B cell (primary cell): Measurements from ENCODE around the gene PRKCH. TPM values are rescaled to one million over a fixed set of nuclear protein-coding genes. Genes with fewer than 3 reads are reported as not detected.

Source experiments
- ATAC-seq: fragments of 200-7000 bp; cut with Tn5 transposase; one replicate; pipeline ENCODE4 v1.10.0; 2021; ENCODE audit warnings: low read depth, mild to moderate bottlenecking, moderate number of reproducible peaks, moderate library complexity
- CTCF ChIA-PET: fragments of 350-600 bp; sonication (Branson Sonifier 250); formaldehyde crosslinking; loops from one replicate; lab custom pipeline; 2021; ENCODE audit warnings: antibody characterized with exemption, inconsistent platforms; lab: Charles Lee
- POLR2A ChIA-PET: fragments of 350-600 bp; sonication (Branson Sonifier 250); formaldehyde crosslinking; loops from one replicate; lab custom pipeline; 2021; ENCODE audit warnings: antibody characterized with exemption; lab: Charles Lee
- DNase-seq: peaks from one replicate; pipeline ENCODE4 v3.0.0; 2013
- H2AFZ ChIP-seq: 2 replicates; pipeline ENCODE4 v1.6.1; 2012; ENCODE audit warnings: mild to moderate bottlenecking, low read depth, low read length; ENCODE audit not compliant: insufficient read depth, poor library complexity, severe bottlenecking
- H3K27ac ChIP-seq, 2 donors: 1 replicate in 1 of 2; 2 replicates in 1 of 2; pipeline ENCODE4 v1.5.1; 2012 to 2013; ENCODE audit warnings: low read length in 2 of 2, mild to moderate bottlenecking in 2 of 2, moderate library complexity in 1 of 2
- H3K27me3 ChIP-seq, 4 experiments: fragments of 200-600 bp in 1 of 4; sonication (generic) in 1 of 4; replicated peaks in 1 of 4; 1 replicate in 2 of 4; 2 replicates in 2 of 4; pipeline versions ENCODE4 v1.6.1 to v1.7.0; 2013 to 2016; ENCODE audit warnings: low read length in 3 of 4, mild to moderate bottlenecking in 2 of 4, mixed read lengths in 1 of 4, moderate library complexity in 1 of 4; ENCODE audit not compliant: insufficient read depth in 4 of 4, control insufficient read depth in 3 of 4; ENCODE audit errors: control extremely low read depth in 1 of 4
- H3K36me3 ChIP-seq, 2 experiments: replicated peaks in 1 of 2; 1 replicate in 1 of 2; 2 replicates in 1 of 2; pipeline versions ENCODE4 v1.6.1 to v1.7.1; 2013; ENCODE audit warnings: low read length in 1 of 2; ENCODE audit not compliant: insufficient read depth in 2 of 2, control insufficient read depth in 1 of 2; ENCODE audit errors: control extremely low read depth in 1 of 2, extremely low read depth in 1 of 2
- H3K4me1 ChIP-seq, 2 donors: fragments of 200-600 bp in 1 of 2; sonication (generic) in 1 of 2; 1 replicate in 1 of 2; 2 replicates in 1 of 2; pipeline versions ENCODE4 v1.5.1 to v1.6.1; 2013 to 2017; ENCODE audit warnings: low read length in 2 of 2; ENCODE audit not compliant: control insufficient read depth in 2 of 2, insufficient read depth in 2 of 2
- H3K4me2 ChIP-seq: replicated peaks from 2 replicates; pipeline ENCODE3; 2012; ENCODE audit warnings: mild to moderate bottlenecking, low read depth, low read length; ENCODE audit not compliant: poor library complexity, severe bottlenecking
- H3K4me3 ChIP-seq, 5 experiments: fragments of 200-600 bp in 1 of 5; sonication (generic) in 1 of 5; 1 replicate in 3 of 5; 2 replicates in 2 of 5; pipeline versions ENCODE4 v1.5.1 to v1.7.0; 2011 to 2016; ENCODE audit warnings: low read length in 4 of 5, mild to moderate bottlenecking in 4 of 5, low read depth in 2 of 5, control low read depth in 1 of 5, moderate library complexity in 1 of 5; ENCODE audit not compliant: insufficient read depth in 1 of 5; ENCODE audit errors: control extremely low read depth in 1 of 5, extremely low read depth in 1 of 5
- H3K79me2 ChIP-seq: fragments of 200-600 bp; sonication (generic); one replicate; pipeline ENCODE4 v1.6.0; 2016; ENCODE audit warnings: low read length; ENCODE audit not compliant: control insufficient read depth, insufficient read depth
- H3K9ac ChIP-seq: fragments of 200-600 bp; sonication (generic); 2 replicates; pipeline ENCODE4 v1.6.1; 2017; ENCODE audit warnings: mild to moderate bottlenecking, low read length, moderate library complexity
- H3K9me3 ChIP-seq, 3 donors: one replicate each; pipeline versions ENCODE4 v1.6.1 to v1.7.1; 2013; ENCODE audit warnings: low read length in 2 of 3; ENCODE audit not compliant: control insufficient read depth in 2 of 3, insufficient read depth in 1 of 3; ENCODE audit errors: control extremely low read depth in 1 of 3
- H4K20me1 ChIP-seq: 2 replicates; pipeline ENCODE4 v1.6.0; 2012; ENCODE audit warnings: mild to moderate bottlenecking, low read length; ENCODE audit not compliant: insufficient read depth, control insufficient read depth, poor library complexity, severe bottlenecking
- H3K27ac Mint-ChIP-seq: one replicate; pipeline ENCODE4 v1.8.0; 2021; ENCODE audit warnings: mixed read lengths
- H3K27me3 Mint-ChIP-seq: one replicate; pipeline ENCODE4 v1.8.0; 2021; ENCODE audit warnings: mixed read lengths
- H3K4me1 Mint-ChIP-seq: one replicate; pipeline ENCODE4 v1.8.0; 2021; ENCODE audit warnings: mixed read lengths
- H3K4me3 Mint-ChIP-seq: one replicate; pipeline ENCODE4 v1.8.0; 2021; ENCODE audit warnings: mixed read lengths
- H3K9me3 Mint-ChIP-seq: one replicate; pipeline ENCODE4 v1.8.0; 2022; ENCODE audit warnings: mixed read lengths; ENCODE audit not compliant: insufficient read depth
- EZH2 ChIP-seq: IDR thresholded peaks from 2 replicates; pipeline ENCODE4 v1.6.1; 2012; ENCODE audit warnings: borderline replicate concordance, low read depth, mild to moderate bottlenecking, moderate library complexity, low read length; ENCODE audit not compliant: insufficient read depth, poor library complexity, severe bottlenecking
- WGBS: methylation state at CpG from one replicate; pipeline ENCODE4 v1.1.5; 2013; ENCODE audit warnings: missing lambda C conversion rate; ENCODE audit not compliant: insufficient coverage; 5-methylcytosine and 5-hydroxymethylcytosine counted together
- intact Hi-C: fragments of 100-400 bp; cut with micrococcal nuclease; formaldehyde crosslinking; loops from one replicate; pipeline ENCODE4 v1.10.0; 2022
- polyA plus RNA-seq: library from polyadenylated mRNA; depleted of rRNA; stranded (reverse); fragments of >200 nt; gene quantifications from 2 replicates; pipeline ENCODE4 v1.2.3, GENCODE V29; 2012
- total RNA-seq, 2 donors: library from RNA; stranded (reverse); fragments of 120-200 nt in 1 of 2; gene quantifications; 1 replicate in 1 of 2; 2 replicates in 1 of 2; pipeline versions ENCODE4 v1.2.3 to v1.2.4, GENCODE V29; 2013 to 2022
- TF ChIP-seq, protein P1 (sequence below): fragments of 200-600 bp; IDR thresholded peaks from one replicate; pipeline ENCODE4 v1.8.0; 2022; ENCODE audit warnings: antibody characterized with exemption, mild to moderate bottlenecking

Gene PRKCH
- total and polyA plus RNA-seq, 2 donors (not counting 1 experiment from before 2014, with no cell fraction given) = 2.0 to 5.0 TPM

DNA sequence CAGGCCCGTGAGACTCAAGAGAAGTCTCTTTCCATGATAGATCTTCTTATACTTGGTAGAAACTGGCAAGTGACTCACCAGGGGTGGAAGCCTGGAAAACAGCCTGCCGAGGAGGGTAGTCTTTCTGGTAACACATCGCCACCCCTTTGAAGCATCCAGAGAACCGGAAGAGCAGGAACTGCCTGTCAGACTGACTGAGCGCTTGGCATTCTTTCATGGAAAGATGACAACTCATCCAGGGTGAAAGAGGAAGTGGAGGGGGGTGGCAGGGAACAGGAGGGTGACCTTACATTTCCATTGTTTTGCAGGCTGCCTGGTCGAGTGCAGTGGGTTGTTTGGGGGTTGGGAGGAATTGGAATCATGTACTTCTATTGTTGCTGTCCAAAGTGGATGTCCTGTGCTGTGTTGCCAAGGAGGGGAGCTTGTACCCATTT lies 34.5 kb downstream of the PRKCH start:
- intact Hi-C loops = no loop called here
- Histone ChIP-seq H3K79me2 (no peaks in the 10 kb centered on the region), H3K36me3 (no peaks in the 10 kb centered on the region), H3K9ac (no peak overlapping the region), H3K27me3 (no peaks in the 10 kb centered on the region), H3K27ac (no peak overlapping the region), H3K4me1 (peaks cover 0 to 11% of the 10 kb centered on the region in 2 donors), H3K4me3 (no peak overlapping the region), H3K4me2 (no peak overlapping the region), H2AFZ (no peak overlapping the region), H3K9me3 (no peaks in the 10 kb centered on the region), H4K20me1 (no peaks in the 10 kb centered on the region)
- ChIA-PET POLR2A (no interaction called here), CTCF (no interaction called here)
- H3K4me1 Mint-ChIP-seq = peaks cover 6% of the 10 kb centered on the region
- no peak for TF ChIP-seq EZH2
- TF ChIP-seq, protein P1, sequence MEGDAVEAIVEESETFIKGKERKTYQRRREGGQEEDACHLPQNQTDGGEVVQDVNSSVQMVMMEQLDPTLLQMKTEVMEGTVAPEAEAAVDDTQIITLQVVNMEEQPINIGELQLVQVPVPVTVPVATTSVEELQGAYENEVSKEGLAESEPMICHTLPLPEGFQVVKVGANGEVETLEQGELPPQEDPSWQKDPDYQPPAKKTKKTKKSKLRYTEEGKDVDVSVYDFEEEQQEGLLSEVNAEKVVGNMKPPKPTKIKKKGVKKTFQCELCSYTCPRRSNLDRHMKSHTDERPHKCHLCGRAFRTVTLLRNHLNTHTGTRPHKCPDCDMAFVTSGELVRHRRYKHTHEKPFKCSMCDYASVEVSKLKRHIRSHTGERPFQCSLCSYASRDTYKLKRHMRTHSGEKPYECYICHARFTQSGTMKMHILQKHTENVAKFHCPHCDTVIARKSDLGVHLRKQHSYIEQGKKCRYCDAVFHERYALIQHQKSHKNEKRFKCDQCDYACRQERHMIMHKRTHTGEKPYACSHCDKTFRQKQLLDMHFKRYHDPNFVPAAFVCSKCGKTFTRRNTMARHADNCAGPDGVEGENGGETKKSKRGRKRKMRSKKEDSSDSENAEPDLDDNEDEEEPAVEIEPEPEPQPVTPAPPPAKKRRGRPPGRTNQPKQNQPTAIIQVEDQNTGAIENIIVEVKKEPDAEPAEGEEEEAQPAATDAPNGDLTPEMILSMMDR = no peak
- no peak for ATAC-seq
- H3K27ac Mint-ChIP-seq = no peak overlapping the region
- 20% methylated on average over 5 of the region's 6 CpGs for WGBS
- DNase-seq = no peak
- no peaks in the 10 kb centered on the region for H3K9me3 Mint-ChIP-seq
- peaks cover 4% of the 10 kb centered on the region for H3K27me3 Mint-ChIP-seq
- no peak overlapping the region for H3K4me3 Mint-ChIP-seq

DNA sequence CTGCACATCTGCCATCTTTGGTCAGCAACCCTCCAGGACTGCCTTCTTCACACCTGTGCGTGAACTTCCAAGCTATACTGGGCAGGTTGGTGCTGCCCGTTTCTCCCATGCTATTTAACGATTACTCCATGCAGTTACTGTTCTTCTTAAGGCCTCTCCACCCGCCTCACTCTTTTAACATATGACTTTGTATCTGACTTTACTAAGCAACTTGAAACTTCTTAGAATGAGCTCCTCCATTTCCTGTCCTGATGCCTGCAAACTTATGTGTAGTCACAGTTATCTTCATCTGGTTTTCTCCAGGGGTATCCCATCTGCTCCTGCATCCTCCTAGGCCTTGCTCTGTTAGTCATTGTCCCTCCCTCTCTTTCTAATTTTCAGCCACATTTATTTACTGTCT lies 35.7 kb downstream of the PRKCH start:
- CTCF ChIA-PET = interaction anchor here (1.0 kb wide), 1 partner anchor 481 kb away, joined by 3 read pairs; no protein-coding TSS in a partner anchor
- no peak overlapping the region for H3K4me3 Mint-ChIP-seq
- H3K4me1 ChIP-seq = peaks cover 0 to 7% of the 10 kb centered on the region in 2 donors
- POLR2A ChIA-PET = no interaction called here
- no peaks in the 10 kb centered on the region for H4K20me1 ChIP-seq
- no peak overlapping the region for H3K9ac ChIP-seq
- no peaks in the 10 kb centered on the region for H3K79me2 ChIP-seq
- 96% methylated on average over 4 of the region's 4 CpGs for WGBS
- no peak overlapping the region for H3K4me3 ChIP-seq
- ATAC-seq = no peak
- H3K27ac Mint-ChIP-seq = no peak overlapping the region
- no peak overlapping the region for H2AFZ ChIP-seq
- no peaks in the 10 kb centered on the region for H3K4me1 Mint-ChIP-seq
- no peak for DNase-seq
- intact Hi-C loops = no loop called here
- H3K27me3 ChIP-seq = no peaks in the 10 kb centered on the region
- H3K4me2 ChIP-seq = no peak overlapping the region
- no peaks in the 10 kb centered on the region for H3K9me3 ChIP-seq
- TF ChIP-seq, protein P1 = no peak
- TF ChIP-seq EZH2 = no peak
- peaks cover 4% of the 10 kb centered on the region for H3K27me3 Mint-ChIP-seq
- H3K27ac ChIP-seq = no peak overlapping the region
- no peaks in the 10 kb centered on the region for H3K36me3 ChIP-seq
- no peaks in the 10 kb centered on the region for H3K9me3 Mint-ChIP-seq
